Renal cortex interstitium (tissue), 11 donors: ENCODE measurements around the gene ZNF792. TPM values are rescaled to one million over a fixed set of nuclear protein-coding genes. Genes with fewer than 3 reads are reported as not detected.
"Not testable (repeated sequence)": the region's sequence is repeated elsewhere in the genome, so short reads cannot be mapped to it uniquely, and the experiment has no call there.

ENCODE experiments used
- DNase-seq, 11 donors: peaks; one replicate each; pipeline ENCODE4 v3.0.0-alpha.2; 2013; ENCODE audit warnings: low read depth in 9 of 11, low spot score in 4 of 11; ENCODE audit errors: extremely low read depth in 1 of 11
- polyA plus RNA-seq, 3 donors: library from polyadenylated mRNA; unstranded; fragments of 120-200 nt; gene quantifications; one replicate each; pipeline ENCODE4 v1.2.1, GENCODE V29; 2013; ENCODE audit not compliant: insufficient read length in 3 of 3

ZNF792 gene
- polyA plus RNA-seq, 3 donors, result 5.3 to 7.2 (median 5.6) TPM

- DNase-seq, result no peak
Measured at GRCh38 chr19:34957830-34958751, 5.9 kb downstream of the ZNF792 start.

- DNase-seq, result no peak
Measured at GRCh38 chr19:34953092-34953491, 10.9 kb downstream of the ZNF792 start.

- DNase-seq, result no peak
Measured at GRCh38 chr19:34943861-34944573, 20.0 kb downstream of the ZNF792 start.

GRCh38 chr19:34938886-34939285 is 25.1 kb downstream of the ZNF792 start:
- no peak for DNase-seq

- DNase-seq, result no peak
Measured at GRCh38 chr19:34936184-34936583, 27.8 kb downstream of the ZNF792 start.

- DNase-seq, result no peak
Measured at GRCh38 chr19:34932494-34932893, 31.5 kb downstream of the ZNF792 start.

- DNase-seq, result peak; percentile 71 to 89 (median 84)
Measured at GRCh38 chr19:34926685-34927375, 37.2 kb downstream of the ZNF792 start, which contains the start of gene ZNF30. Gene ZNF30, plus strand, starts transcription at chr19:34926903. Its CDS starts 3,045 bp downstream, at chr19:34929948.

GRCh38 chr19:34926361-34926684 is 37.7 kb downstream of the ZNF792 start:
- no peak for DNase-seq

GRCh38 chr19:34925278-34925855 is 38.7 kb downstream of the ZNF792 start:
- DNase-seq, result no peak

- not testable (repeated sequence) for DNase-seq
Measured at GRCh38 chr19:34920090-34920786, 43.8 kb downstream of the ZNF792 start.

GRCh38 chr19:34918190-34918589 is 45.8 kb downstream of the ZNF792 start:
- DNase-seq, result no peak

GRCh38 chr19:34917144-34917543 is 46.9 kb downstream of the ZNF792 start:
- not testable (repeated sequence) for DNase-seq

GRCh38 chr19:34910770-34911169 is 53.3 kb downstream of the ZNF792 start:
- DNase-seq, result no peak

Other genes with a start within 250 kb of the ZNF792 start
- 10 to 100 TPM; 22.6 to 26.0 (median 25.8) TPM for gene ZNF181, start 230.0 kb downstream of the ZNF792 start, polyA plus RNA-seq
- gene ZNF599, start 191.0 kb downstream of the ZNF792 start, polyA plus RNA-seq, result 10 to 100 TPM; 13.1 to 17.4 (median 13.1) TPM
- 1 to 10 TPM; 6.4 to 7.0 (median 6.7) TPM for gene ZNF30, start 37.3 kb downstream of the ZNF792 start, polyA plus RNA-seq
- gene GRAMD1A, start 36.1 kb upstream of the ZNF792 start, polyA plus RNA-seq, result 10 to 100 TPM; 48.1 to 77.3 (median 59.5) TPM
- 1 to 10 TPM in 2 of 3 donors, under 1 TPM in 1; 0.88 to 2.0 (median 1.3) TPM for gene SCN1B, start 66.2 kb upstream of the ZNF792 start, polyA plus RNA-seq
- gene HPN, start 77.5 kb upstream of the ZNF792 start, polyA plus RNA-seq, result 100 to 1,000 TPM in 2 of 3 donors, 10 to 100 TPM in 1; 88.8 to 142 (median 117) TPM
- gene FXYD3, start 151.6 kb upstream of the ZNF792 start, polyA plus RNA-seq, result 10 to 100 TPM; 11.7 to 16.6 (median 12.0) TPM
- 1 to 10 TPM; 2.0 to 2.5 (median 2.4) TPM for gene LGI4, start 170.8 kb upstream of the ZNF792 start, polyA plus RNA-seq
- gene FXYD1, start 174.6 kb upstream of the ZNF792 start, polyA plus RNA-seq, result 10 to 100 TPM; 22.3 to 27.3 (median 25.7) TPM
- gene FXYD7, start 179.0 kb upstream of the ZNF792 start, polyA plus RNA-seq, result under 1 TPM; 0.53 to 0.93 (median 0.86) TPM
- 10 to 100 TPM; 19.4 to 29.2 (median 22.0) TPM for gene FXYD5, start 190.5 kb upstream of the ZNF792 start, polyA plus RNA-seq